Loucy (cell line): ENCODE data around the gene GPC4.

Experiments
- H2AFZ ChIP-seq: fragments of 200-600 bp; sonication (generic); 2 replicates; pipeline ENCODE4 v1.6.0; 2016; ENCODE audit warnings: antibody characterized with exemption, mild to moderate bottlenecking, low read length, moderate library complexity
- H3F3A ChIP-seq: fragments of 200-600 bp; 2 replicates; pipeline ENCODE4 v1.6.0; 2016; ENCODE audit warnings: antibody characterized with exemption, low read depth, mild to moderate bottlenecking
- H3K27me3 ChIP-seq: fragments of 200-600 bp; sonication (generic); 2 replicates; pipeline ENCODE4 v1.6.1; 2014; ENCODE audit warnings: low read length, mild to moderate bottlenecking; ENCODE audit not compliant: insufficient read depth, poor library complexity, severe bottlenecking
- H3K36me3 ChIP-seq: fragments of 200-600 bp; sonication (generic); 2 replicates; pipeline ENCODE4 v1.6.1; 2016; ENCODE audit warnings: low read length; ENCODE audit not compliant: insufficient read depth
- H3K4me1 ChIP-seq: fragments of 200-600 bp; sonication (generic); 2 replicates; pipeline ENCODE4 v1.5.1; 2014; ENCODE audit warnings: low read length, mild to moderate bottlenecking; ENCODE audit not compliant: insufficient read depth, poor library complexity, severe bottlenecking
- H3K4me2 ChIP-seq: fragments of 200-600 bp; sonication (generic); 2 replicates; pipeline ENCODE4 v1.6.0; 2014; ENCODE audit warnings: antibody characterized with exemption, low read length, low read depth, mild to moderate bottlenecking; ENCODE audit not compliant: poor library complexity, severe bottlenecking
- H3K4me3 ChIP-seq: fragments of 200-600 bp; sonication (generic); 2 replicates; pipeline ENCODE4 v1.5.1; 2014; ENCODE audit warnings: low read length, mild to moderate bottlenecking, mixed read lengths; ENCODE audit not compliant: poor library complexity, severe bottlenecking
- H3K79me2 ChIP-seq: fragments of 200-600 bp; sonication (generic); 2 replicates; pipeline ENCODE4 v1.6.1; 2014; ENCODE audit warnings: low read length; ENCODE audit not compliant: insufficient read depth
- H3K9ac ChIP-seq: fragments of 200-600 bp; sonication (generic); 2 replicates; pipeline ENCODE4 v1.6.0; 2014; ENCODE audit warnings: mild to moderate bottlenecking, low read depth, low read length, moderate library complexity; ENCODE audit not compliant: poor library complexity, severe bottlenecking
- H3K9me2 ChIP-seq: fragments of 200-600 bp; sonication (generic); replicated peaks from 2 replicates; pipeline ENCODE4 v1.6.1; 2016; ENCODE audit warnings: low read depth, low read length, mixed read lengths
- H3K9me3 ChIP-seq: fragments of 200-600 bp; sonication (generic); 2 replicates; pipeline ENCODE4 v1.6.1; 2014; ENCODE audit warnings: mild to moderate bottlenecking, antibody characterized with exemption, low read length, low read depth; ENCODE audit not compliant: insufficient read depth
- H4K20me1 ChIP-seq: fragments of 200-600 bp; sonication (generic); 2 replicates; pipeline ENCODE4 v1.6.0; 2014; ENCODE audit warnings: antibody characterized with exemption, low read length, mild to moderate bottlenecking; ENCODE audit not compliant: insufficient read depth, poor library complexity, severe bottlenecking
- EZH2phosphoT487 ChIP-seq: fragments of 200-600 bp; IDR thresholded peaks from 2 replicates; pipeline ENCODE4 v1.6.1; 2018; ENCODE audit warnings: antibody characterized with exemption, mild to moderate bottlenecking, moderate library complexity, borderline replicate concordance
- TF ChIP-seq, protein P1 (sequence below): fragments of 200-600 bp; sonication (generic); conservative IDR thresholded peaks from 2 replicates; pipeline ENCODE4 v1.5.1; 2014; ENCODE audit warnings: mild to moderate bottlenecking, antibody characterized with exemption, low read length

The GPC4 gene

DNA sequence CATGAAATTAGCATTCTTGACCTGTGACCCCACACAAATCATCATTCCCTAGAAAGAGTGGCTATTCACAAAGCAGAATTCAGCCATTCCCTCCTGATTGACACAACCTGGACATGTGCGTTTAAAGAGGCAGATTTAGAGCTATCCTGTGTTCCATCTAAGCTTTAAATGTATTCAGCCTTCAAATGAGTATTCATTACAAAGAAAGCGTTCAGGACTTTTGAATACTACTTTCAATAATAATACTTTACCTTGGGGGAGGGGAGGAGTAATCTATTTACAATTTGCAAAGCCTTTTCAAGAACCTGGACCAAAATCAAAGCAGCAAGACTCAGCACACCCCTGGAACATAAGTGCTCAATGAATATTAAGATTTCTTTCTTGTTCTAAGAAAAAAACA lies 22.5 kb upstream of the GPC4 start:
- no peak overlapping the region for H3K9ac ChIP-seq
- H3K36me3 ChIP-seq: no peaks in the 10 kb centered on the region
- no peaks in the 10 kb centered on the region for H3K79me2 ChIP-seq
- H3K9me3 ChIP-seq: no peaks in the 10 kb centered on the region
- H3K9me2 ChIP-seq: no peaks in the 10 kb centered on the region
- no peak overlapping the region for H2AFZ ChIP-seq
- no peaks in the 10 kb centered on the region for H4K20me1 ChIP-seq
- H3K27me3 ChIP-seq: no peaks in the 10 kb centered on the region
- no peaks in the 10 kb centered on the region for H3F3A ChIP-seq
- H3K4me1 ChIP-seq: no peaks in the 10 kb centered on the region
- no peak overlapping the region for H3K4me2 ChIP-seq
- TF ChIP-seq, protein P1, sequence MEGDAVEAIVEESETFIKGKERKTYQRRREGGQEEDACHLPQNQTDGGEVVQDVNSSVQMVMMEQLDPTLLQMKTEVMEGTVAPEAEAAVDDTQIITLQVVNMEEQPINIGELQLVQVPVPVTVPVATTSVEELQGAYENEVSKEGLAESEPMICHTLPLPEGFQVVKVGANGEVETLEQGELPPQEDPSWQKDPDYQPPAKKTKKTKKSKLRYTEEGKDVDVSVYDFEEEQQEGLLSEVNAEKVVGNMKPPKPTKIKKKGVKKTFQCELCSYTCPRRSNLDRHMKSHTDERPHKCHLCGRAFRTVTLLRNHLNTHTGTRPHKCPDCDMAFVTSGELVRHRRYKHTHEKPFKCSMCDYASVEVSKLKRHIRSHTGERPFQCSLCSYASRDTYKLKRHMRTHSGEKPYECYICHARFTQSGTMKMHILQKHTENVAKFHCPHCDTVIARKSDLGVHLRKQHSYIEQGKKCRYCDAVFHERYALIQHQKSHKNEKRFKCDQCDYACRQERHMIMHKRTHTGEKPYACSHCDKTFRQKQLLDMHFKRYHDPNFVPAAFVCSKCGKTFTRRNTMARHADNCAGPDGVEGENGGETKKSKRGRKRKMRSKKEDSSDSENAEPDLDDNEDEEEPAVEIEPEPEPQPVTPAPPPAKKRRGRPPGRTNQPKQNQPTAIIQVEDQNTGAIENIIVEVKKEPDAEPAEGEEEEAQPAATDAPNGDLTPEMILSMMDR: no peak
- TF ChIP-seq EZH2phosphoT487: no peak
- H3K4me3 ChIP-seq: no peak overlapping the region

DNA sequence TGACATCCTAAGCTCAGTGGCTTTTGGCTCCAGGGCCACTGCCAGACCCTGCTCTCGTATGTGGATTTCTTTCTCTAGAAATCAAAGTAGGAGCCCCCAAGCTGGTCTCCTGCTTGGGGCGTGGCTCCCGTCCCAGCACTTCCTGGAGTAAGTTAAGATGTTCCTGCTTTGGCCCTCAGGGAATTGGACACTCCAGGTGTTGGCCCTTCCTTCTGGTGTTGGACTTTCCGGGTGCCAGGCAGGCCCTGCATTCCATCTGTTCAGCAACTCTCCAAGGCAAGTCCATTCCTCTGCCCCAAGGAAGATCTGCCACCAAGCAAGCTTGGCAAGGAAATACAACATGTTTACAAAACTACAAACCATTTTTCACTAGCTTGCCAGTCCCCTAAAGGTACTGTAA lies 22.1 kb upstream of the GPC4 start:
- Histone ChIP-seq H3K4me2 (no peak overlapping the region), H3F3A (no peaks in the 10 kb centered on the region), H4K20me1 (no peaks in the 10 kb centered on the region), H3K36me3 (no peaks in the 10 kb centered on the region), H2AFZ (no peak overlapping the region), H3K4me1 (no peaks in the 10 kb centered on the region), H3K4me3 (no peak overlapping the region), H3K79me2 (no peaks in the 10 kb centered on the region), H3K9ac (no peak overlapping the region), H3K9me2 (no peaks in the 10 kb centered on the region), H3K27me3 (no peaks in the 10 kb centered on the region), H3K9me3 (no peaks in the 10 kb centered on the region)
- TF ChIP-seq EZH2phosphoT487: no peak
- TF ChIP-seq, protein P1: no peak

DNA sequence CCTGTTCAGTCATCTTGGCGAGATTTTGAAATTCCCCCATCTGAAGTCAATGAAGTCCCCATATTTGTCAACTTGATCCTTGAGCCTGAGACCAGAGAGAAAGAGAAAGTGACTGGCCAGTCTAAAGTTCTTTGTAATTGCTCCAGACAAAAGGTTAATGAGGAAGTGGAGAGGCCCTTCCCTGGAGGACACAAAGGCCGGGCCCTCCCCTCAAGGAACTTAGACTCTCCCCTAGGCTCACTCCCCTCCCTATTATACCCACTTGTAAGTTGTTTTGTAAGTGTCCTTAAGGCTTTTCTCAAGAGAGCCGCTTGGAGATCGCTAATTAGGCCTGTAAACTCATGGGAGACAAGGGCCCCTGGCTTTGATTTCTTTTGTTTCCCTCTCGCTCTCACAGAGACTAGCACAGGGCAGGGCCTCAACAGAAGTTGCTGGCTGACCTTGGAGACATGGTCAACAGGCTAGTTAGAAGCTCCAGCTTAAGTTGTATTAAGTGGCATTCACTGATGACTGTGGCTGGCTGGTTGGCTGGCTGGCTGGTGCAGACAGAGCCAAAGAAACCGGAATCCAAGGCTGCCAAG lies 20.3 kb upstream of the GPC4 start:
- no peak overlapping the region for H2AFZ ChIP-seq
- H3K4me2 ChIP-seq: no peak overlapping the region
- no peaks in the 10 kb centered on the region for H3K27me3 ChIP-seq
- H4K20me1 ChIP-seq: no peaks in the 10 kb centered on the region
- H3K79me2 ChIP-seq: no peaks in the 10 kb centered on the region
- H3K36me3 ChIP-seq: no peaks in the 10 kb centered on the region
- H3K9me2 ChIP-seq: no peaks in the 10 kb centered on the region
- no peaks in the 10 kb centered on the region for H3K4me1 ChIP-seq
- H3F3A ChIP-seq: no peaks in the 10 kb centered on the region
- H3K4me3 ChIP-seq: no peak overlapping the region
- no peaks in the 10 kb centered on the region for H3K9me3 ChIP-seq
- no peak for TF ChIP-seq EZH2phosphoT487
- TF ChIP-seq, protein P1: no peak
- H3K9ac ChIP-seq: no peak overlapping the region
